BLaER1 treated with 17β-estradiol and CSF1 and Interleukin-3, amounts not matched to agents 10 nM and 100 nM (cell line): ENCODE results near the gene PHLPP1.

Source experiments
- H3K27ac ChIP-seq, 11 experiments: shearing (Covaris generic); formaldehyde crosslinking; 2 replicates each; pipeline ENCODE4 v1.8.1; 2022
- H3K27me3 ChIP-seq, 11 experiments: shearing (Covaris generic); formaldehyde crosslinking; 2 replicates each; pipeline ENCODE4 v1.8.1; 2022
- H3K36me3 ChIP-seq, 11 experiments: shearing (Covaris generic); formaldehyde crosslinking; 2 replicates each; pipeline ENCODE4 v1.8.1; 2022
- H3K4me1 ChIP-seq, 10 experiments: shearing (Covaris generic); formaldehyde crosslinking; 2 replicates each; pipeline ENCODE4 v1.8.1; 2022
- H3K4me2 ChIP-seq, 11 experiments: shearing (Covaris generic); formaldehyde crosslinking; 2 replicates each; pipeline ENCODE4 v1.8.1; 2022
- H3K4me3 ChIP-seq, 10 experiments: shearing (Covaris generic); formaldehyde crosslinking; 2 replicates each; pipeline ENCODE4 v1.8.1; 2022
- H3K9ac ChIP-seq, 11 experiments: shearing (Covaris generic); formaldehyde crosslinking; 2 replicates each; pipeline ENCODE4 v1.8.1; 2022
- H3K9me3 ChIP-seq, 11 experiments: shearing (Covaris generic); formaldehyde crosslinking; replicated peaks in 1 of 11; 2 replicates each; pipeline ENCODE4 v1.8.1; 2022
- H4K20me1 ChIP-seq, 11 experiments: shearing (Covaris generic); formaldehyde crosslinking; 2 replicates each; pipeline ENCODE4 v1.8.1; 2022
- Cebpa-rat ChIP-seq, 11 experiments: shearing (Covaris generic); IDR thresholded peaks; 2 replicates each; pipeline ENCODE4 v1.8.1; 2022

Gene PHLPP1

GRCh38 chr18:62992877-62993365 lies 277.6 kb downstream of the PHLPP1 start:
- Histone ChIP-seq H3K4me1 (peaks cover 0 to 33% (median 27%) of the 10 kb centered on the region in 10 experiments; a peak in 14 of 20 replicates), H3K27me3 (no peaks in the 10 kb centered on the region), H3K4me2 (no peak overlapping the region), H3K4me3 (no peak overlapping the region), H3K27ac (no peak overlapping the region), H3K9me3 (0 out of 22 replicates have a peak, but pooled peaks cover 0 to 5% (median 0%) of the 10 kb centered on the region in 11 experiments), H3K9ac (no peak overlapping the region), H3K36me3 (no peaks in the 10 kb centered on the region), H4K20me1 (no peaks in the 10 kb centered on the region)
- TF ChIP-seq Cebpa-rat (IDR thresholded peaks at IDR 0.05): no peak

DNA sequence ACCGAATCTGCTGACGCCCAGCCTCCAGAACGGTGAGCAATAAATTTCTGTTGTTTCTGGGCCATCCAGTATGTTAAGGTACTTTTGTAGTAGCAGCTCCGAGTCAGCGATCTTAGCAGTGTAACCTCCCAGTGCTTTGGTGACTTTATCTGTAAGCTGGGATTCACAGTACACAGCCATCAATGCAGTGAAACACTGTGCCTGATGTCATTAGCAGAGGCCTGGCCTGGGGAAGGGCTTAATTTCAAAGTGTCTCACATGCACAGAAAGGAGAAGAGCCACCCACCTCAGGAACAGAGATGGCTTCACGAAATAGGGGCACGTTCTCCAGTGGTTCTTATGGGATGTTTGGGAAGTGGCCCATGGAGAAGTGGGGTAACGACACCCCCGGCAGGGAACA lies 281.2 kb downstream of the PHLPP1 start:
- Histone ChIP-seq H3K4me2 (peak overlapping the region in 4 of 11 experiments; percentile 71 to 79 (median 74); a peak in 4 of 22 replicates), H3K4me1 (peaks cover 10 to 34% (median 29%) of the 10 kb centered on the region in 10 experiments; a peak in 19 of 20 replicates), H3K36me3 (no peaks in the 10 kb centered on the region), H3K27ac (no peak overlapping the region), H3K9ac (no peak overlapping the region), H4K20me1 (no peaks in the 10 kb centered on the region), H3K9me3 (peaks cover 0 to 6% (median 0%) of the 10 kb centered on the region in 11 experiments; a peak in 4 of 22 replicates), H3K4me3 (no peak overlapping the region), H3K27me3 (no peaks in the 10 kb centered on the region)
- TF ChIP-seq Cebpa-rat (IDR thresholded peaks at IDR 0.05): no peak

- Histone ChIP-seq H3K27me3 (no peaks in the 10 kb centered on the region), H3K4me1 (peaks cover 10 to 35% (median 29%) of the 10 kb centered on the region in 10 experiments; a peak in 19 of 20 replicates), H4K20me1 (no peaks in the 10 kb centered on the region), H3K9me3 (peaks cover 0 to 11% (median 5%) of the 10 kb centered on the region in 11 experiments; a peak in 11 of 22 replicates), H3K27ac (no peak overlapping the region; a peak in 1 of 22 replicates), H3K9ac (no peak overlapping the region), H3K4me3 (no peak overlapping the region), H3K4me2 (peak overlapping the region in 5 of 11 experiments; percentile 11 to 79 (median 73); a peak in 8 of 22 replicates), H3K36me3 (no peaks in the 10 kb centered on the region)
- no peak for TF ChIP-seq Cebpa-rat (IDR thresholded peaks at IDR 0.05)
Measured at GRCh38 chr18:62997076-62997475, 281.7 kb downstream of the PHLPP1 start.

DNA sequence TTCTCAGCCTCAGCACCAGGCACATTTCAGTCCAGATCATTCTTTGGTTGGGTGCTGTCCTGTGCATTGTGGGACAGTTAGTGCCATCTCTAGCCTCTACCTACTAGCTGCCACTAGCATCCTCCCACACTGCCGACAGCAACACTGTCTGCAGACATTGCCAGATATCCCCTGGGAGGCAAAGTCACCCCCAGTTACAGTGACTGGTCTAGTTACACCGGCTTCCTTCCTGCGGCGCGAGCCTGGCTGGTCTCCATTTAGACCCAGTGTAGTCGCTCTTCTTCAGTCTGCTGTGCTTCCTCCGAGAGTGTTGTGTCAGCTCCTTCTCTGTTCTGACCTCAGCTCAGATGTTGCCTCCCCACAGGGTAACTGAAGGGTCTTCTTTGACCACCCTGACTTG lies 283.1 kb downstream of the PHLPP1 start:
- no peak for TF ChIP-seq Cebpa-rat (IDR thresholded peaks at IDR 0.05)
- no peaks in the 10 kb centered on the region for H3K36me3 ChIP-seq

DNA sequence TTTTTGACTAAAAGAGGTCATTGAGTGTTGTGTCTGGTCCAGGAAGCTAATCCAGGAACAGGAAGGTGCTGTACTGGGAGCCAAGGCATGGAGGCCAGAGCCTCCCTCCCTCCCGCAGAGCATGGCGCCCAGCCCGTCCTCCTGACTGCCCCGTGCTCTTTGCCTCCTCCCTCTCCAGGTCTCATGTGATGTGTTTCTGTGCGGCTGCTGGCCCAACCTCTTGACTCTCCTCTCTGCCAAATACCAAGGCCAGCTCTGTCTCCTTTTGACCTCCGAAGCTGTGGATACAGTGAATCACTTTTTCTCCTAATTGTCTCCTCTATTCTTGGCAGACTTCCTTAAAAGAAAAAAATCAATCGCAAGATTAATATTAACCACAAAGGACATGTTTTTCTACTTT lies 284.1 kb downstream of the PHLPP1 start:
- H3K27ac ChIP-seq: peak overlapping the region in 5 of 11 experiments; percentile 20 to 68 (median 52); a peak in 7 of 22 replicates
- peak overlapping the region in 10 of 11 experiments; percentile 41 to 80 (median 72); a peak in 20 of 22 replicates for H3K4me2 ChIP-seq

More for the DNA sequence above, 283.1 kb downstream of the PHLPP1 start:
- Histone ChIP-seq H3K27me3 (no peaks in the 10 kb centered on the region), H3K9me3 (peaks cover 0 to 24% (median 11%) of the 10 kb centered on the region in 11 experiments; a peak in 12 of 22 replicates), H3K4me1 (peaks cover 10 to 44% (median 29%) of the 10 kb centered on the region in 10 experiments; a peak in 19 of 20 replicates), H3K4me3 (peak overlapping the region in 1 of 10 experiments; percentile 35; a peak in 1 of 20 replicates), H4K20me1 (no peaks in the 10 kb centered on the region), H3K9ac (peak overlapping the region in 3 of 11 experiments; percentile 0 to 43 (median 37); a peak in 4 of 22 replicates), H3K27ac (peak overlapping the region in 5 of 11 experiments; percentile 20 to 68 (median 52); a peak in 10 of 22 replicates), H3K4me2 (peak overlapping the region; percentile 41 to 80 (median 71))

GRCh38 chr18:62999921-63000320 lies 284.6 kb downstream of the PHLPP1 start:
- TF ChIP-seq Cebpa-rat (IDR thresholded peaks at IDR 0.05): no peak
- no peak overlapping the region; a peak in 1 of 22 replicates for H3K4me2 ChIP-seq
- peaks cover 10 to 52% (median 32%) of the 10 kb centered on the region in 10 experiments; a peak in 19 of 20 replicates for H3K4me1 ChIP-seq
- no peak overlapping the region for H3K9ac ChIP-seq
- no peaks in the 10 kb centered on the region for H3K27me3 ChIP-seq
- H3K4me3 ChIP-seq: no peak overlapping the region
- H3K27ac ChIP-seq: no peak overlapping the region
- peaks cover 0 to 39% (median 18%) of the 10 kb centered on the region in 11 experiments; a peak in 13 of 22 replicates for H3K9me3 ChIP-seq
- H4K20me1 ChIP-seq: no peaks in the 10 kb centered on the region
- H3K36me3 ChIP-seq: no peaks in the 10 kb centered on the region

More for the DNA sequence above, 284.1 kb downstream of the PHLPP1 start:
- no peaks in the 10 kb centered on the region for H3K36me3 ChIP-seq
- H3K4me1 ChIP-seq: peaks cover 10 to 46% (median 30%) of the 10 kb centered on the region in 10 experiments; a peak in 19 of 20 replicates
- no peaks in the 10 kb centered on the region for H3K27me3 ChIP-seq
- H3K9me3 ChIP-seq: peaks cover 0 to 34% (median 14%) of the 10 kb centered on the region in 11 experiments; a peak in 13 of 22 replicates
- 0 out of 22 replicates have a peak overlapping the region, but pooled peaks of 1 of the 11 experiments have one; percentile 0 for H3K9ac ChIP-seq
- no peak overlapping the region for H3K4me3 ChIP-seq
- H4K20me1 ChIP-seq: no peaks in the 10 kb centered on the region
- no peak for TF ChIP-seq Cebpa-rat (IDR thresholded peaks at IDR 0.05)

DNA sequence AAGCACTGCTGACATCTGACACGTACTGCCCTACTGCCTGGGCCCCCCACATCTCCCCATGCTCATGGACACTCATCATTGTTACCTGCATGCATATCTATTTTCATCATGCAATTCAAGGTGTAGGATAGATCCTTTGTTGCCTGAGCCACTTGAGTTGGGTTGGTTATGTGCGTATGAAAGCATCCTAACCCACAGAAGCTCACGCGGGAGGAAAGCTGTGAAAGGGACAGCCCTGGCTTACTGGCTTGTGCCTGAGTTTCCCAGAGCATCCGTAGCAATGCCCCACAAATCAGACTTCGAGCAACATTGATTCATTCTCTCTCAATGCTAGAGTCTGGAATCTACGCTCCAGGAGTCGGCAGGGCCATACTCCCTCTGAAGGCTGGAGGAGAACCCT lies 285.5 kb downstream of the PHLPP1 start:
- no peak overlapping the region for H3K4me2 ChIP-seq
- peaks cover 0 to 39% (median 18%) of the 10 kb centered on the region in 11 experiments; a peak in 13 of 22 replicates for H3K9me3 ChIP-seq
- TF ChIP-seq Cebpa-rat (IDR thresholded peaks at IDR 0.05): no peak
- H3K4me3 ChIP-seq: no peak overlapping the region
- H3K36me3 ChIP-seq: no peaks in the 10 kb centered on the region
- no peaks in the 10 kb centered on the region for H3K27me3 ChIP-seq
- no peaks in the 10 kb centered on the region for H4K20me1 ChIP-seq
- H3K9ac ChIP-seq: no peak overlapping the region
- H3K4me1 ChIP-seq: peaks cover 10 to 58% (median 35%) of the 10 kb centered on the region in 10 experiments; a peak in 19 of 20 replicates
- no peak overlapping the region for H3K27ac ChIP-seq

DNA sequence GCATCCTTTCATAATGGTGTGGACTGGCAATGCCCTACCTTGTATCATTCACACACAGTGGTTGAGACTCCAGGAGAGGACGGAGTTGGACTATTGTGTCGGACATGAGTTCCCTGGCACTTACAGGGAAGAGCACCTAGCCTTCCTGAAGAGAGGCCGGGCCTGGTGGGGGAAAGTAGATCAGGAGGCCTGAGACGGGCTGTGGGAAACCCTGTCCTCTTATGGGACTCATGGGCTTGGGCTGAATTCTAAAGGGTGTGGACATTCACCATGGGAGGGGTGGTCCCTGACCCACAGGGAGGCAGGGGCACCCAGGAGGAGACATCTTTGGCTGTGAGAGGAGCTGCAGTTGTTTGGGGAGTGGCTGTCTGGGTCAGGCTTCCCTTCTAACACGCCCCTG lies 286.5 kb downstream of the PHLPP1 start:
- H3K4me2 ChIP-seq: no peak overlapping the region

DNA sequence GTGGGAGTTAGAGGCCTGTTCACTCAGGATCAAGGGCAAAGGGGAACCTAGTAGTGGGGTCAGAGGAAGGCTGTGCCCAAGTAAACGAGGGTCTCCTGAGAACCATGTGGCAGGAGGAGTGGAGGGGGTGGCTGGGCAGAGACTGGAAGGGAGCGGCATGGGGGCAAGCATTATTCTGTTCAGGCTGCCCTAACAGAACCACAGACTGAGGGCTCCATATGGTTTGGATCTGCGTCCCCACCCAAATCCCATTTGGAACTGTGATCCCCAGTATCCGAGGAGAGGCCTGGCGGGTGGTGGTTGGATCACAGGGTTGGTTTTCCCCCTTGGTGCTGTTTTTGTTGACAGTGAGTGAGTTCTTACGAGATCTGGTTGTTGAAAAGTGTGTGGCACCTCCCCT lies 287.0 kb downstream of the PHLPP1 start:
- H3K27ac ChIP-seq: no peak overlapping the region
- H3K4me3 ChIP-seq: no peak overlapping the region
- H3K36me3 ChIP-seq: no peaks in the 10 kb centered on the region
- no peak overlapping the region for H3K4me2 ChIP-seq
- no peak overlapping the region for H3K9ac ChIP-seq
- H3K9me3 ChIP-seq: peaks cover 0 to 39% (median 18%) of the 10 kb centered on the region in 11 experiments; a peak in 13 of 22 replicates
- H3K4me1 ChIP-seq: peaks cover 10 to 48% (median 25%) of the 10 kb centered on the region in 10 experiments; a peak in 19 of 20 replicates
- no peaks in the 10 kb centered on the region for H3K27me3 ChIP-seq
- H4K20me1 ChIP-seq: no peaks in the 10 kb centered on the region
- no peak for TF ChIP-seq Cebpa-rat (IDR thresholded peaks at IDR 0.05)

More for the DNA sequence above, 286.5 kb downstream of the PHLPP1 start:
- H3K27me3 ChIP-seq: no peaks in the 10 kb centered on the region
- no peaks in the 10 kb centered on the region for H3K36me3 ChIP-seq
- H3K4me1 ChIP-seq: peaks cover 10 to 53% (median 30%) of the 10 kb centered on the region in 10 experiments; a peak in 19 of 20 replicates
- no peak overlapping the region for H3K9ac ChIP-seq
- H3K27ac ChIP-seq: no peak overlapping the region
- no peaks in the 10 kb centered on the region for H4K20me1 ChIP-seq
- H3K4me3 ChIP-seq: no peak overlapping the region
- H3K9me3 ChIP-seq: peaks cover 0 to 39% (median 18%) of the 10 kb centered on the region in 11 experiments; a peak in 13 of 22 replicates
- no peak for TF ChIP-seq Cebpa-rat (IDR thresholded peaks at IDR 0.05)
